Stimulated activated CD4-positive, alpha-beta T cell treated with anti-CD3 and anti-CD28 coated beads, Interleukin-4, amount 100 ng/mL, for 1 hour (primary cell): Measurements from ENCODE around the gene UQCR11.
A peak's percentile ranks its signal among the peaks of the same experiment; 100 is the strongest.

Experiments used
- DNase-seq: peaks from one replicate; pipeline ENCODE4 v3.0.0-alpha.2; 2020

UQCR11 gene

DNA sequence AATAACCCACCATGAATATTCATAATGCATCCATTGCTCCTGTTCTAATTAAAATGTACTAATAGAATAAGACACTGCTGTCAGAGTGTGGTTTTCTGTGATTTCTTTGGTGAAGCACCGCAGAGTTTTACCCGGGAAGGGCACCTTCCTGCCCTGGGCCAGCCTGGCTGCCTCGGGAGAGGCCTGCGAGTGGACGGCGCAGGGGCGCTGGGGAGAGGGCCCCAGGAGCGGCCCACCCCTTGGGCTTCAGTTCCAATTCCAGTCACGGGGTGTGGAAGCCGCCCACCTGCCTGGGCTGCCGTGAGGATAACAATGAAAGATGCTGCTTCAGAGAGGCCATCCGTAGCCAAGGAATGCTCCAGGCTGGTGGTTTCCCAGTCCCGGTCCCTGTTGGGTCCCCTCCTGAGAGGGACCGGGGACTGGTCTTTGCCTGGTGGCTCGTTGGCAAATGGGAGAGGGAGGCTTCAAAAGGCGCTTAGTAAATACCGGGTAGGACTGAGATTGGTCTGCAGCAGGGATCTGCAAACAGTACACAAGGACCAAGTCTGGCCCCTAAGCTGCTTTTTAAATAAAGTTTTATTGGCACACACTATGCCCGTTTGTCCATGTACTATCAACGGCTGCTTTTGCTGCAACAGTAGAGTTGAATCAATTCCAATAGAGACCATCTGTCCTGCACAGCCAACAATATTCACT lies 29.1 kb upstream of the UQCR11 start:
- DNase-seq: no peak

DNA sequence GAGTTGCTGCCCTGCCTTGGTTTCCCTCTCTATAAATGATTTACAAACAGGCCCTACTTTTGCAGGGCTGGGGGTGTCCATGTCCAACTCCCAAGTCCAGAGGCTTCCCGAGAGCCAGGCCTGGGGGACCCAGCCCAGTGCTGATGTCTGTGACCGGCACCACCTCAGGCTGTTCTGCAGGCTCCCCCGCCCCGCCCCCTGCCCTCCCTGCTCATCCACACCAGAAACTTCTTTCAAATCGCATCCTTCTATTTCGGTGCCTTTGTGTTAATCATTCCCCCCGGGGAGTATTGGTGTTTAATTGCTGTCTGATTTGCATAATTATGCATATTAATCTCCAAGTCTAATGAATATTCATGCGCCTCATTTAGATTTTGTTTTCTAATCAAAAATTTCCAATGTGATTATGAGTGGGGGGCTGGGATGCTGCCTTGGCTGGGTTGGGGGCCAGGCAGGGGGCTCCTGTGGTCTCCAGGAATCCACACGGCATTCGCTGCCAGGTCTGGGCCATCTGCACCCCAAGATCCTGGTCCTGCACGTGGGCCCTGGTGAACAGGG lies 28.1 kb upstream of the UQCR11 start:
- DNase-seq: no peak

DNA sequence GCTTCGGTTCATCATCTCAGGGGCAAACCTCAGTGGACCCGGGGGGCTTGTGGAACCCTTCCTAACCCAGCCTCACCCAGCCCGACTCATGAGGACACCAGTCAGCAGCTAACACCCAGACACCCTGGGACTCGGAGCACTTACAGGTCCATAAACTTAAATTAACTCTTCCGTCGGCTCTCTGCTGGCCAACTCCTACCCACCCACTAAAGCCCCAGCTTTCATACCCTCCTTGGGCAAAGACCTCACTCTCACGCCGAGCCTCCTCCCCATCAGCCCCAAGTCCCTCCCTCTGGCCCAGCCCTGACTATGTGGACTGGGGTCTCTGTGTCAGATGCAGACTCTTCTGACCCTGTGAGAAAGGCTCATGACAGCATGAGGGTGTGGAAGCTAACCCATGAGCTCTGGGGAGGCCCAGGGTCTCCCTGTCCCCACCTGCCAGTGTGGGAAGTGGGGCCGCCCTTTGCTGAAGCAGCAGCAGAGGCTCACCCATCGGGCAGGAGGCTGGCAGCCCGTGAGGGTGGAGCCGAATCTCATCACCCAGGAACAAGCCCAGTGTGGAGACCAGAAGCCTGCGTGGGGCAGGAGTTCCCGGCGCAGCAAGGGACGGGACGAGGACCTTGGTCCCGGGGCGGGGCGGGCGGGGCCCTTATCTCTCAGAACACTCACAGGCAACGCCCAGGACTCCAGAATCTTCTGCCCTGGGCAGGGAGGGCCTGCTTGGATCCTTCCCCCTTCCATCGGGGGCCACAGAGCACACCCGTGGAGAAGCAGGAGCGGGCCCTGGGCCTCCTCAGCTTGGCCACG lies 27.4 kb upstream of the UQCR11 start:
- DNase-seq: no peak

DNA sequence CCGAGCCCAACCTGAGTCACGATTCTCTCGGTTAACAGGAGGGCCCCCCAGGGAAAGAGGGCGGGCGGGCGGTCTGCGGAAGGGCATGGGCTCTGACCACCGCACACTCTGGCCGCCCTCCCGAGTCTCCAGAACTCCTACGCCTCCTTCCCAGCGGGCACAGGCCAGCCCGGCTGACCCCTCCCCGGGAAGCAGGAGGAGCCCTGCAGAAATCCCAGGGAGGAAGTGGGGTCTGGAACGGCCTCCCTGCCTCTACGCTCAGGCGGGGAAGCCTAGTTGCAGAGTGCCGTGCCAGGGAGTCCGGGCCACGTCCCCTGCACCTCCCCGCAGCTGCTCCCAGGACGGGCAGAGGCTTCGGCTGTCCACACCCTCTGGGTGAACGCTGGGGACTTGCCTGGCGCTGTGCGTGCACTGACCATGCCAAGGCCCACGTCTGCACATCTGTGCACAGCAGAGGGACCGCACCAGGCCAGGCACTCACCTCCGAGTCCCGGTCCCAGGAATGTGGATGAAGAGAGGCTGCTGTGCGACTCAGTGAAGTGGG lies 26.4 kb upstream of the UQCR11 start:
- no peak for DNase-seq

DNA sequence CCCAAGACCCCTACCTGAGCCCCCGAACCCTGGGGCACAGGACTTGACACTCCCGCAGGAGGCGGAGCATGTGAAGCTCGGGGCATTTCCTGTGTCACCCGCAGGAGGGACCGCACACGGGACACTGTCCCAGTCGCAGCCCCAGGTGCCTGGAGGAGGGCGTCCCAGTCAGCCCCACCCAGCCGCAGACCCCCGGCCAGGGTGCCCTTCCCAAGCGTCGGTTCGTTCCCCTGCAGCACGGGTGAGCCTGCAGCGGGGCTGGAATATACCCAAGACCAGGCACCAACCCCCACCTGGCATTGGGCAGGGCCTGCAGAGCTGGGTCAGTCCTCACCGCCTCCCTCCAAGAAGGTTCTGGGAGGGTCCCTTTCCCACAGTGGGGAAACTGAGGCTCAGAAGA lies 25.5 kb upstream of the UQCR11 start:
- no peak for DNase-seq

DNA sequence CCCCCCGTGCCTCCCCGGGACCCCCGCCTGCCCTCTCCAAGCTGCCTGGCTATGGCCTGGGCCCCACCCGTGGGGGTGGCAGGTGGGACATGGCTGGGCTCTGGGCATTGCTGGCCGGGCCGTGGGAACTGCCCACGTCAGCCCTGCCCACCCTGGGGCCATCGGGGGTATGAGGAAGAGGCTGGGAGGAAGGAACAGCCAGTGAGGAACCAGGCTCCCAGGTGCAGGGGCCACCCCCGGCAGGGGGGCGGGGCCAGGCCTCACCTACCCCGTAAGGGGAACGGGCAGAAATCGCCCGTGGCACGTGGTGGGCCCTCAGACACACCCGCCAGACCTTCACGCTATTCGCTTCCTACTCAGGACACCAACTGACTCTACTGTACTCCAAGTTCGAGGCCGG lies 24.8 kb upstream of the UQCR11 start:
- DNase-seq: no peak

DNA sequence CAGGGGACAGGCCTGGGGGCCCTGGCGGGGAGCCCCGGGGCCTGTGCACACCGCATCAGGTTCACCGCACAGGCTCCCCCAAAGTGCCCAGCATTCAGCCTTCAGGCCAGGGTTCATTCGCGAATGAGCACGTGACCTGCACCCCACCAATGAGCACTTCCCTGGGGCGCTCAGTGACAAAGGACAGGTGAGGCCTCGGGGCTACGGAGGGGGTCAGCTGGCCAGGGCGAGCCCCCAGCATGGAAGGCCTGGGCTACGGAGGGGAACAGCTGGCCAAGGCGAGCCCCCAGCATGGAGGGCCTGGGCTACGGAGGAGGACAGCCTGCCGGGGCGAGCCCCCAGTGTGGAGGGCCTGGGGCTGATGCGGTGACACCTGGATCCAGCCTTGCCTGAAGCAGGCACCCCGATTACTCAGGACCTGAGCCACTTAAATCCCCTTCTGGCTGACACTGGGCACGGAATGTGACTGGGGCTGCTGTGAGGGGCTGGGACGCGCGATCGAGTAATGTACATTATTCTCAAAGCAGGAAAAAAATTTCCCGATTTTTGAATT lies 24.1 kb upstream of the UQCR11 start:
- no peak for DNase-seq

DNA sequence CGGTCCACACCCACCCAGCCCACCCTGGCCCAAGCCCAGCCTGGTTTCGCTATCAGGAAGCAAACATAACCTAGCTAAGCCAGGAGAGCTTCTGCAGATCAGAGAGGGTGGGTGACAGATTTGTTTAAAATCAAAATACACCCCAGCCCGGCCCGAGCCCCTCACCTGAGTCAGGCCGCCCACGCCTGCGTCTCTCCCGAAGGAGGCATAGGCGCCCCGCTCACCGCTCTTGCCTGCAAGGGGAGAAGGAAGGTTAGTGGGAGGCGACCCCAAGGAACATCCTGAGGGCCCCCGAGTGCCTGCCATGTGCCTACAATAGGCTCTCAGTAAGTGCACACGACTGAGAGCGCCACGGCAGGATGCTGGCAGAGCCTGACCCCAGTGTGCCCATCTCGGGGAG lies 21.9 kb upstream of the UQCR11 start:
- no peak for DNase-seq

DNA sequence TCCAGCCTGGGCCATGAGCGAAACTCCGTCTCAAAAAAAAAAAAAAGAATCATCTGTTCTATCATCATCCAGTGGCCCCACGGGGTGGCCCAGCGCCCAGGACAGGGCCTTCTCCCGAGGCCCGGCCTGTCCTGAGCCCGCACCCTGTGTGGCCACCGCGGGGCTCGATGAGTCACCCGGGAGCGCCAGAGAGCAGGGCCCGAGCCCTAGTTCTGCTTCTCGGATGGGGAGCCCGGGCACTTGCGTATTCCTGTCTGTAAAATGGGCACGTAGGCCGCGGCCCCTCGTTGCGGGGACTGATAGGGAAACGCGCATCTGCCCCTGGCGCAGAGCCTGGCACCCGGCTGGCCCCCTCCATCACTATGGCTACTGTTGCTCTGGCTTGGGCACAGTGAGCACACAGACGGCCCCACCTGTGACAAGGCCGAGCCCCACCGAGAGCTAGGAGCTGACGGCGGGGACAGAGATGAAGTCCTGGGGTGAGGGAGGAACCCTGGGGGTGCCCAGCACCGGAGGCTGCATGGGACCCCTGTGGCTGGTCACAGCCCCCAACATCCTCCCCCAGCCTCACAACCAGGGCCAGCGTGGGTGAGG lies 21.3 kb upstream of the UQCR11 start:
- no peak for DNase-seq

DNA sequence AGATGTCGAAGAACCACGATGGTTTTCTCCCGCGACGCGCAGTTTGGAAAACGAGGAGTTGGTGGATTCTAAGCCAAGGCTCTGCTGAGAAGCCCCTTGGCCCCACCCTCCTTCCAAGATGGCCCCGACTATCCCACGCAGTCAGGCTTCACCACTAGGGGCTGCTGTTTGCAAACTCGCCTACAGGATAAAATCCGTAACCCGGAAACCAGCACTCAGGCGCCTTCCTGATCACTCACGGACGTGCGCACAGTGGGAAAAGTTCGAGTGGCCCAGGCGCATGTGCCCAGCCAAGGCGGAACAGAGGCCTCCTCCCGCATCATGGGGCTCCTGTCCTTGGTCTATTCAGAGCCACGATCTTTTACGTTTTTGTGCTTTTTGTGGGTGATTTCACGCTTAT lies 19.2 kb upstream of the UQCR11 start:
- peak; percentile 54 for DNase-seq

DNA sequence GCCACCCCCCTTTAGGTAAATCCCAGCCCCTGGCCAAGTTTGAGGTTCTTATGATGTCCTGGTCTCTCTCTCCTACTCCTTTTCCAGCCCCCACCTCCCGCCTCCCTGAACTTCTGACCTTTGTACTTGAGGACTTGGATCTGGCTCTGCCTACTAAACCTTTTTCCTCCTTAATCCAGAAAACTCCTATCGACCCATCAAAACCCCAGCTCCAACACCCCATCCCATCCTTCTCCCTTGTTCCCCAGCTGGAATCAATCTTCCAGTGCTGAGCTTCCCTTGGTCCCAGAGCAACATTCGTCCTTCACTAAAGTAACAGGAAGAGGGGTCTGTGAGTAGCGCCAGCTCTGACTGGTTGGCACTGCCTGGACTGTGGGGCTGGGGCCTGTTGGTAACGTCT lies 17.3 kb upstream of the UQCR11 start:
- no peak for DNase-seq

DNA sequence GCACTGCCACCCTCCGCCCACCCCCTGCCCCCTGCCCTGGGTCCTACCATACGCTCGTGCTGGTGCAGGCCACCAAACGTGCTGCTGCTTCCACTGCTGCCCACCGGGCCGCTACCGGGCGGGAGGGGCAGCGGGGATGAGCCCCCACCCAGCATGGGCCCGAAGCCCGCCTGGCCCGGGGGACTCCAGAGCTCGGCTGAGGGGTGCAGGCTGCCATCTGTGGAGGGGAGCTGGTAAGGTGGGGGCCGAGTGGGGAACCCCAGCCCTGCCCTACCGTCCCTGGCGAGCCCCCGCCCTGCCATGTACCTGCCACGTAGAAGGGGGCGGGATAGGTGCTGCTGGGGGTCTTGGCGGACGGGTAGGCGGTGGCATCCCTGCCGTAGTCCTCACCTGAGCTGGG lies 16.7 kb upstream of the UQCR11 start:
- DNase-seq: no peak

DNA sequence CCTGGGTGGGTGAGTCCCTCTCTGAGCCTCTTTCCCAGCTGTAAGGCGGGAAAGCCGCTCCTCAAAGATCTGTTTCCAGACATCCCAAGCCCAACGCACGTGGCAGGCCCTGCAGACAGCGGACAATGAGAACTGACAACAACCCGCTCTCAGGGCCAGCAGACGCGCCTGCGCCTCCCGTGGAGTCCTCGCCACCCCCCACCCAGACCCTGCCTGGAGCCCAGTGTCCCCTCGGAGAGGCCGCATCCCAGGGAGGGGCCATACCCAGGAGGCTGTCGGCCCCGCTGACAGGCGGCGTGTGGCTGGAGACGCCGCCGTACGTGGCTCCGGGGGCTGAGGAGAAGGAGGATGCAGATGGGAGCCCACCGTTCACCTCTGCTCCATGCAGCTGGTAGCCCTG lies 16.3 kb upstream of the UQCR11 start:
- no peak for DNase-seq

DNA sequence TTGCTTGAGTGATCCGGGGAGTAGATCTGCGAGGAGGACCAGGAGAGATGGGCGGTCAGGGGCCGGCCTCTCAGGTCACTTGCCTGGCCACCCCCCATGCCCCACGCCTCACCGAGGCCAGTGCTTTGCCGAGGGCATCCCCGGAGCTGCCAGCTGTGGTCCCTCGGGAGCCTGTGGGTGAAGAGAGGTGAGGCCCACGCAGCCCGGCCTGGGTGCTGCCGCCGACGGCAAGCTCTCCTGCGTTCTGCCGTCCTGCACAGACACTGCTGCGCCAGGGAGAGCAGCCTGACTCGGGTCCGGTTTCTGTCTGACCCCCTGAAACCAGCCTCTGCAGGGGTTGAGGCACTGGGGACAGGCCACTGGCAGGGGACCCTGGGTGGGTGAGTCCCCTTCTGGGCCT lies 15.8 kb upstream of the UQCR11 start:
- DNase-seq: no peak

DNA sequence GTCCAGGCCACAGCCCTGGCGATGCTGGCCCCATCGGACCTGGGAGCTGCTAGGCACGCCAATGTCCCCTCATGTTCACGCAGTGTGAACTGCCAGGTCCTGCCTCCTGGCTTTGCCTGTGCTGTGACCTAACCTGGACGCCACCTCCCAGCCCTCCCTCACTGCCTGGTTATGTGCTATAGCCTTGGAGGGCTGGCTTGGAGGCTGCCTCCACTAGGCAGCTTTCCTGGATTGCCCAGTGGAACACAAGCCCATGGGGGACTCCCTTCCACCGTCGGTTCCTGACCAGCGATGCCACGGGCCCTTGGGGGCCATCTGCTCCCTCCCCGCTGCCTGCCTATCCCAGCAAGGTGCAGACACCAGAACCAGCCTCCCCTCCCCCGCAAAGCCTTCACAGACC lies 15.2 kb upstream of the UQCR11 start:
- no peak for DNase-seq

DNA sequence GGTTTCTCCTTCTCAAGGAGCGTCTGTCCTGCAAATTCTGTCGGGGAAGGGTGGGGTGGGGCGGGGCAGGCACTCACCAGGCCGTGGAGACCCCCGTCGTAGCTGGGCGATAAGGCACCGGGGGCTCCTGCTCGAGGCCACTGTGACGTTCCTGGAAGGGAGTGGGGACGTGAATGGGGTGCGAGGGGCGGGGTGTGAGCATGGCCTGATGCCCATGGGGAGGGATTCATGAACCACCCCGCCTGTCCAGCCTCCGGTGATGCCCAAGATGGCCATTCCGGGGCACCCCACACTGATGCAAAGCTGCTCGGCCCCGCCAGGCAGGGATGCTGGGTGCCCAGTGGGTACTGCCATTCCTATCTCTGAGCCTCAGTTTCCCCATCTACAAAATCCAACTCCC lies 14.4 kb upstream of the UQCR11 start:
- DNase-seq: no peak

DNA sequence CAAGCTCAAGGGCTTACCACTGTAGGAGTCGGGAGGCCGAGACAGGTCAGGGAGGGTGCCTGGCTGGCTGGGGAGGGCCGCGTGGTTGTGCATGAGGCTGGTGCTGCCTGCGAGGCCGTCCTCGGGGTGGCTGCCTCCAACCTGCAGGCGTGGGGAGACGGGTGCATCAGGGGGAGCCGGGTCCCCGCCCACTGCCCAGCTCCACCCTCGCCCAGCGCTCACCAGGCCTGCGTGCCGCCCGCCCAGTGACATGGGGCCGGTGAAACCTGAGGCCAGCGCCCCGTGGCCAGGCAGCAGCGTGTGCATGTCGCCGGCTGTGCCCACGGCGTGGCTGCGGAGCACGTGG lies 13.8 kb upstream of the UQCR11 start:
- DNase-seq: no peak

DNA sequence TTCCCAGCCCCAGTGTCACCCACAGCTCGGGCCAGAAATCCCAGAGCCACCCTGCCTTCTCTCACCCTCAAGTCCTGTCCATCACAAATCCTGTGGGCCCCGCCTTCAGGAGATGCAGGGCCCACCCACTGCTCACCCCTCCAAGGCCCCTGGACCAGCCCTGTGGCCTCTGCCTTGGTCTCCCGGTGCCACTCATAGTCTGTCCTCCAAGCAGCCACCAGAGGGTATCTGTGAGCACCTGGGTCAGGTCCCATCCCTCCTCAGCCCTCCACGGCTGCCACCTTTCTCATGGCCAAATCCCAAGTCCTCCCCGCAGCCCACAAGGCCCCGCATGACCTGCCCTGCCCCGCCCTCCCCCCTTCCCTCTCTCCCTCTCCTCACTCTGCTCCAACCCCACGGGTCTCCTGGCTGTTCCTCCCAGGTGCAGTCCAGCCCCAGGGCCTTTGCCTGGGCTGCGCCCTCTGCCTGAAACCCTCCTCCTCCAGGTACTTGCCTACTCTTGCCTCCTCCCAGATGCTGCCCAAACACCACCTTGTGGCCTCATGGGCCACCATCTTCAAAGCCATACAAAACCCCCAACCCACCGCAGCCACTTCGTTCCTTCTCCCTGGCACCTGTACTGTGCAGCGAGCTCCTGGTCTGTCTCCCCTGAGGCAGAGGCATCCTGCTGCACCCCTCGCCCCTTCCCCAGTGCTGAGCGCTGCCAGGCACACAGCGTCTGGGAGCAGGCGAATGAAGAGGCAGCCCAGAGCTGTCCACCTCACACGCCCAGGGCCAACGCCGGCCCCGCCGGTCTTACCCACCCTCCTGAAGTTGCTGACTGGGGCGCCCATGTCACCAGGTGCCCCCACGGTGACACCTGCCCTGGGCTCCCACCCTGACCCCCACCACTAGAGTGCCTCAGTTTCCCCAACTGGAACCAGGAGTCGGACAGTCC lies 13.2 kb upstream of the UQCR11 start:
- DNase-seq: peak; percentile 27

DNA sequence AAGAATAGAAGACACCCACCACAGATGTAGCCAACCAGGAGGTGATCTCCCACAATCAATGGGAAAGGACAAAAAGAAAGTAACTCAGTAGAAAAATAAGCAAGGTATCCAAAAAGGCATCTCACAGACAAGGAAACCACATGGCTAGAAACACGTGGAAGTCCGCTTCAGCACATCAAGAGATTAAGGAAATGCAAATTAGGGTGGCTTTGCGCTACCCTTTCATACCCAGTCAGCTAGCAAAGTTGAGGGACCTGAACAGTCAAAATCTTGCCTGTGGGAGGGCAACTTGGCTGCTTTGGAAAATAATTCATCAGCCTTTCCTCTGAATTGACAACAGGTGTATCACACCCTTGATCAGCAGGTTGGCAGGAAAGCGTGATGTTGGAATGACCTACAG lies 11.6 kb upstream of the UQCR11 start:
- no peak for DNase-seq

DNA sequence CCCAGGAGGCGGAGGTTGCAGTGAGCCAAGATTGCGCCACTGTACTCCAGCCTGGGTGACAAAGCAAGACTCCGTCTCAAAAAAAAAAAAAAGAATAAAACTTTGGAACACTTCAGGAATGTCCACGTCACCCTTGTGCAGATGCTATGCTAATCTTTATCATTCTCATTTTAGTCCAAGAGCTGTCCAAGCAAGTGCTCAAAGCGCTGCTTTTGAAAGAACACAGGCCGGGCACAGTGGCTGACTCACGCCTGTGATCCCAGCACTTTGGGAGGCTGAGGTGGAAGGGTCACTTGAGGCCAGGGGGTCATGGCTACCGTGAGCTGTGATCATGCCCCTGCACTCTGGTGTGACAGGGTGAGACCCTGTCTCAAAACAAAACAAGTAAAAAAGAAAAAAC lies 11.1 kb upstream of the UQCR11 start:
- DNase-seq: no peak

DNA sequence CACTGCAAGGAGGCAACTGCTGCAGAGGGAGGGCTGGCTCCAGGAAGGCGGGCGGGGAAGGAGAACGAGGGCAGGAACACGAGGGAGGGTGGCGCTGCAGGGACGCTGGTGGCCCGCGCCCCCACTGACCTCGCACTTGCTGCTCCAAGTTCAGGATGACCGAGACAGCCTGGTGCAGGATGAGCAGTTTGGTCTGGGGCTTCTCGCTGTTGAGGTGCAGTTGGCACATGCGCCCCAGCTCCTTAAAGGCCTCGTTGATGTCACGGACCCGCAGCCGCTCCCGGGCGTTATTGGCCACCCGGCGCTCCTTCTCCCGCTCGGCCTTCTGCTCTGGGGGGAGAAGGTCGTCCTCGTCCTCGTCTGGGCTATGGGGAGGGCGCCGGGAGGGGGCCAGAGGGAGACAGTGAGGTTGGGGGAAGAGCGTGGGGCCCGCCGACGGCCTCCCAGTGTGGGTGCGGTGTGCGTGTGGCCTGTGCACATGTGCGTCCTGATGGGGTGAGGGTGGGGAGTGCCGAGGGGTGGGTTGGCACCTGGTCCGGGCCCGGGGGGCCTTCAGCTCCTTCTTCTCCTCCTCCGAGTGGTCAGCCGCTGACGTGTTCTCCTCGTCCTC lies 10.0 kb upstream of the UQCR11 start:
- no peak for DNase-seq
